ENCODE measurements around the gene MPV17L2. TPM values are rescaled to one million over a fixed set of nuclear protein-coding genes. Genes with fewer than 3 reads are reported as not detected.

The MPV17L2 gene
- total and polyA plus RNA-seq, 2 donors (not counting 1 experiment from before 2014, with no cell fraction given), result 8.6 to 23.0 TPM

DNA sequence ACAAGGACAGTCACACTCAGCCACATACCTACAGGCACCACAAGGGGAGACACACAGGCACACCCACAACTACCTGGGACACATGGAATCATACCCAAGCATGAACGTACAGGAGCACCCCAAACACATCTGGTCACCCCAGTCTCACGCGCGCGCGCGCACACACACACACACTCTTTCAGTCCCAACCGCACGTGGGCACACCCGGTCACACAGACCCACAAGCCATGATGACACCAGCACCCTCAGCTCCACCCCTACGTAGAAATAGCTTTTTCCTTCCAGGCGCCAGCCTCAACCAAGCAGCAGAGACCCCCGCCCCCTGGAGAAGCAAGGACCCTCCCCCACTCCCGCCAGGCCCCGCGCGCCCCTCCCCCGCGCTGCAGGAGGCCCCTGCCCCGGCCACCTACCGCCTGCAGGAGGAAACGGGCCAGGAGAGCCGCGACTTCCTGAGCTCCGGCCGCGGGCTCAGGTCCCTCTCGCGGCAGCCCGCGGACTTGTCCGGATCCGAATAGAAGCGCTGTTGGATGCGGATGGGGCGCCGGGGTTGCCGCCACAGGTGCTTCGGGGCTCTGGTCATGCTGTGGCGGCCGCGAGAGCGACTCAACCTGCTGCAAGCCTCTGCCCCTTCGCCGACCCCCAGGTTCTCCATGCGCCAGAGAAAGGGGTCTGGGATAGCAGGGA, 39.7 kb downstream of the MPV17L2 start:
- no peaks in the 10 kb centered on the region for H3K9me3 Mint-ChIP-seq (ENCODE audit: insufficient read depth)
- Histone ChIP-seq H3K27ac (ENCODE audit: low read length in 2 of 2) (no peak overlapping the region), H4K20me1 (ENCODE audit: control insufficient read depth, insufficient read depth, low read length, poor library complexity, severe bottlenecking) (no peaks in the 10 kb centered on the region), H3K9me3 (ENCODE audit: control extremely low read depth in 1 of 3, control insufficient read depth in 2 of 3, insufficient read depth in 1 of 3, low read length in 2 of 3) (peaks cover 0 to 25% (median 6%) of the 10 kb centered on the region in 3 donors), H3K4me2 (replicated peaks; ENCODE audit: low read depth, low read length, poor library complexity, severe bottlenecking) (no peak overlapping the region), H3K36me3 (replicated peaks in 1 of 2; ENCODE audit: control extremely low read depth in 1 of 2, control insufficient read depth in 1 of 2, extremely low read depth in 1 of 2, insufficient read depth in 2 of 2, low read length in 1 of 2) (no peaks in the 10 kb centered on the region), H3K4me1 (ENCODE audit: control insufficient read depth in 2 of 2, insufficient read depth in 2 of 2, low read length in 2 of 2) (peaks cover 22 to 25% of the 10 kb centered on the region in 2 donors), H3K4me3 (ENCODE audit: control extremely low read depth in 1 of 5, extremely low read depth in 1 of 5, insufficient read depth in 1 of 5, low read depth in 2 of 5, low read length in 4 of 5) (no peak overlapping the region), H3K9ac (ENCODE audit: low read length) (no peak overlapping the region), H3K79me2 (ENCODE audit: control insufficient read depth, insufficient read depth, low read length) (no peaks in the 10 kb centered on the region), H2AFZ (ENCODE audit: insufficient read depth, low read depth, low read length, poor library complexity, severe bottlenecking) (no peak overlapping the region), H3K27me3 (replicated peaks in 1 of 4; ENCODE audit: control extremely low read depth in 1 of 4, control insufficient read depth in 3 of 4, insufficient read depth in 4 of 4, low read length in 3 of 4) (peaks cover 0 to 79% (median 34%) of the 10 kb centered on the region in 4 experiments)
- CTCF ChIA-PET, result interaction anchor here (0.9 to 1.8 kb wide), 6 partner anchors 13 to 155 kb away, joined by 3 to 5 read pairs (median 4); no protein-coding TSS in a partner anchor
- peaks cover 23% of the 10 kb centered on the region for H3K4me1 Mint-ChIP-seq
- peak overlapping the region; percentile 16 for H3K4me3 Mint-ChIP-seq
- no peak for TF ChIP-seq EZH2 (IDR thresholded peaks at IDR 0.05; ENCODE audit: borderline replicate concordance, insufficient read depth, low read depth, low read length, poor library complexity, severe bottlenecking)
- ATAC-seq (ENCODE audit: low read depth) (no peak), DNase-seq (no peak)
- intact Hi-C loops (cut with micrococcal nuclease), result no loop called here
- peaks cover 70% of the 10 kb centered on the region for H3K27me3 Mint-ChIP-seq
- POLR2A ChIA-PET, result interaction anchor here (0.6 to 1.1 kb wide), 6 partner anchors 9 to 171 kb away, joined by 3 to 6 read pairs (median 4); no protein-coding TSS in a partner anchor
- H3K27ac Mint-ChIP-seq, result peak overlapping the region; percentile 50
- 12% methylated on average over 38 of the region's 46 CpGs for WGBS (ENCODE audit: insufficient coverage)

DNA sequence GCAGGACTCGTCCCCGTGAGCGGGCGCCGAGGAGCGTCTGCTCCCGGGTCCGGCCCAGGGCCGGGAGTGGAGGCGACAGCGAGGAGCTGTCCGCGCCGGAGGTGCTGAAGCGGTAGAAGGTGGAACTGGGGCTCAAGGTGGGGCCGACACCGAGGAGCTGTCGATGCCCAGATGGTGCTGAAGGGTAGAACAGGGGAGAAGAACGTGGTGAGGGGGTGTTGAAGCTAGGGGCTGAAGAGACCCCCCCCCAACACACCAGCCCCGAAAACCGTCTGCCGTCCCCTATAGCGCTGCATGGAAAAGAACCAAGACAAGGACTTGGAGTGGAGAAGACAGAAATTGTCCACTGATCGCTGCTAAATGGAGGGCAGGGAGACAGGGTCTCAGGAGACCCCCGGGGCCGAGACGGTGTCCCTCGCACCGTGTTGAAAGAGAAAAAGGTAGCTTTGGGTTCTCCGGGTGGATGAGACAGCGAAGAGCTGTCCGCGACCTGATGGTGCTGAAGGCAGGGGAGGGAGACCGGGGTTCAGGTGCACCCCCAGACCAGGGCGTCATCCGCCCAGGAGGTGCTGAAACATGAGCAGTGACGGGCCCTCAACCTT, 40.3 kb downstream of the MPV17L2 start:
- ChIA-PET CTCF (interaction anchor here (0.6 to 3.0 kb wide), 6 partner anchors 14 to 155 kb away, joined by 3 to 10 read pairs (median 4); no protein-coding TSS in a partner anchor), POLR2A (interaction anchor here (0.5 to 1.1 kb wide), 5 partner anchors 28 to 172 kb away, joined by 3 to 5 read pairs (median 3); no protein-coding TSS in a partner anchor)
- TF ChIP-seq EZH2 (IDR thresholded peaks at IDR 0.05; ENCODE audit: borderline replicate concordance, insufficient read depth, low read depth, low read length, poor library complexity, severe bottlenecking), result no peak
- TF ChIP-seq CTCF (IDR thresholded peaks at IDR 0.05), result no peak
- DNase-seq (peak; percentile 74), ATAC-seq (ENCODE audit: low read depth) (peak; percentile 60)
- intact Hi-C loops (cut with micrococcal nuclease), result no loop called here
- Histone ChIP-seq H3K27ac (ENCODE audit: low read length in 2 of 2) (no peak overlapping the region), H3K36me3 (replicated peaks in 1 of 2; ENCODE audit: control extremely low read depth in 1 of 2, control insufficient read depth in 1 of 2, extremely low read depth in 1 of 2, insufficient read depth in 2 of 2, low read length in 1 of 2) (no peaks in the 10 kb centered on the region), H3K9me3 (ENCODE audit: control extremely low read depth in 1 of 3, control insufficient read depth in 2 of 3, insufficient read depth in 1 of 3, low read length in 2 of 3) (peaks cover 0 to 25% (median 6%) of the 10 kb centered on the region in 3 donors), H3K4me1 (ENCODE audit: control insufficient read depth in 2 of 2, insufficient read depth in 2 of 2, low read length in 2 of 2) (peaks cover 21 to 22% of the 10 kb centered on the region in 2 donors), H3K4me3 (ENCODE audit: control extremely low read depth in 1 of 5, extremely low read depth in 1 of 5, insufficient read depth in 1 of 5, low read depth in 2 of 5, low read length in 4 of 5) (no peak overlapping the region), H3K27me3 (replicated peaks in 1 of 4; ENCODE audit: control extremely low read depth in 1 of 4, control insufficient read depth in 3 of 4, insufficient read depth in 4 of 4, low read length in 3 of 4) (peaks cover 0 to 72% (median 30%) of the 10 kb centered on the region in 4 experiments), H3K9ac (ENCODE audit: low read length) (no peak overlapping the region), H3K79me2 (ENCODE audit: control insufficient read depth, insufficient read depth, low read length) (no peaks in the 10 kb centered on the region), H3K4me2 (replicated peaks; ENCODE audit: low read depth, low read length, poor library complexity, severe bottlenecking) (no peak overlapping the region), H2AFZ (ENCODE audit: insufficient read depth, low read depth, low read length, poor library complexity, severe bottlenecking) (no peak overlapping the region), H4K20me1 (ENCODE audit: control insufficient read depth, insufficient read depth, low read length, poor library complexity, severe bottlenecking) (no peaks in the 10 kb centered on the region)
- 25% methylated on average over 26 of the region's 37 CpGs for WGBS (ENCODE audit: insufficient coverage)
- no peak overlapping the region for H3K4me3 Mint-ChIP-seq
- peaks cover 20% of the 10 kb centered on the region for H3K4me1 Mint-ChIP-seq
- H3K27me3 Mint-ChIP-seq, result peaks cover 65% of the 10 kb centered on the region
- peak overlapping the region; percentile 32 for H3K27ac Mint-ChIP-seq
- H3K9me3 Mint-ChIP-seq (ENCODE audit: insufficient read depth), result no peaks in the 10 kb centered on the region
